ENCODE data around the gene IREB2.

- TF ChIP-seq POLR2A (IDR thresholded peaks at IDR 0.05) (no peak), CTCF (IDR thresholded peaks at IDR 0.05) (no peak)
Measured at GRCh38 chr15:78402061-78402610, 35.9 kb upstream of the IREB2 start.

All from adrenal gland (tissue), 5 donors.